CD4-positive, alpha-beta T cell (primary cell): Measurements from ENCODE around the gene ALDH2. TPM values are rescaled to one million over a fixed set of nuclear protein-coding genes. Genes with fewer than 3 reads are reported as not detected.
A peak's percentile ranks its signal among the peaks of the same experiment; 100 is the strongest.

ENCODE experiments used
- ATAC-seq: fragments of 200-7000 bp; cut with Tn5 transposase; one replicate; pipeline ENCODE4 v1.10.0; 2022; ENCODE audit warnings: mild to moderate bottlenecking; ENCODE audit not compliant: poor library complexity
- CTCF ChIA-PET: fragments of 350-600 bp; sonication (Branson Sonifier 250); formaldehyde crosslinking; loops from one replicate; lab custom pipeline; 2021; ENCODE audit warnings: antibody characterized with exemption, inconsistent platforms; lab: Charles Lee
- POLR2A ChIA-PET: fragments of 350-600 bp; sonication (Branson Sonifier 250); formaldehyde crosslinking; loops from one replicate; lab custom pipeline; 2021; ENCODE audit warnings: antibody characterized with exemption, inconsistent platforms; lab: Charles Lee
- DNase-seq, 14 experiments: peaks; one replicate each; pipeline ENCODE4 v3.0.0-alpha.2; 2013 to 2020; ENCODE audit warnings: mixed read lengths in 2 of 14
- H3K27ac ChIP-seq, 2 donors: one replicate each; pipeline versions ENCODE4 v1.5.1 to v1.7.0; 2013; ENCODE audit warnings: low read length in 2 of 2, low read depth in 1 of 2, mild to moderate bottlenecking in 1 of 2
- H3K27me3 ChIP-seq, 2 experiments: 1 replicate in 1 of 2; 2 replicates in 1 of 2; pipeline versions ENCODE4 v1.6.1 to v1.7.0; 2013; ENCODE audit warnings: low read length in 2 of 2, control low read depth in 1 of 2, mild to moderate bottlenecking in 1 of 2, moderate library complexity in 1 of 2; ENCODE audit not compliant: insufficient read depth in 2 of 2, control insufficient read depth in 1 of 2
- H3K36me3 ChIP-seq: one replicate; pipeline ENCODE4 v1.6.1; 2013; ENCODE audit warnings: low read length, control low read depth; ENCODE audit not compliant: insufficient read depth
- H3K4me1 ChIP-seq: one replicate; pipeline ENCODE4 v1.6.1; 2013; ENCODE audit warnings: low read length, control low read depth; ENCODE audit not compliant: insufficient read depth
- H3K4me3 ChIP-seq: one replicate; pipeline ENCODE4 v1.5.1; 2013; ENCODE audit warnings: mild to moderate bottlenecking, low read length, moderate library complexity
- H3K9me3 ChIP-seq, 2 experiments: 1 replicate in 1 of 2; 2 replicates in 1 of 2; pipeline versions ENCODE4 v1.6.1 to v1.7.0; 2013; ENCODE audit warnings: low read length in 2 of 2, mild to moderate bottlenecking in 2 of 2, control low read depth in 1 of 2, moderate library complexity in 1 of 2; ENCODE audit not compliant: control insufficient read depth in 1 of 2, insufficient read depth in 1 of 2
- H3K27ac Mint-ChIP-seq: one replicate; pipeline ENCODE4 v1.8.0; 2020; ENCODE audit warnings: mixed read lengths
- H3K27me3 Mint-ChIP-seq: one replicate; pipeline ENCODE4 v1.8.0; 2021; ENCODE audit warnings: mixed read lengths
- H3K36me3 Mint-ChIP-seq: one replicate; pipeline ENCODE4 v1.8.0; 2021; ENCODE audit warnings: low read depth, mixed read lengths
- H3K4me1 Mint-ChIP-seq: one replicate; pipeline ENCODE4 v1.8.0; 2021; ENCODE audit warnings: low read depth, mixed read lengths
- H3K4me3 Mint-ChIP-seq: one replicate; pipeline ENCODE4 v1.8.0; 2020; ENCODE audit warnings: mild to moderate bottlenecking, mixed read lengths
- H3K9me3 Mint-ChIP-seq: one replicate; pipeline ENCODE4 v1.8.0; 2020; ENCODE audit warnings: mixed read lengths
- CTCF ChIP-seq: fragments of 200-600 bp; IDR thresholded peaks from one replicate; pipeline ENCODE4 v1.8.0; 2022; ENCODE audit warnings: antibody characterized with exemption, mild to moderate bottlenecking
- intact Hi-C, 2 experiments: fragments of 100-400 bp; cut with DNase I in 1 of 2; cut with micrococcal nuclease in 1 of 2; formaldehyde crosslinking; loops; one replicate each; pipeline versions ENCODE4 v1.15.1 to v1.9.0; 2023 to 2025; cut with DNase I, micrococcal nuclease
- total RNA-seq, 174 experiments: library from RNA in 2 of 174; stranded (reverse) in 2 of 174; gene quantifications; one replicate each; pipeline ENCODE4 v1.2.3 and lab custom pipeline; 2021 to 2026

ALDH2 gene
- total RNA-seq, 2 experiments from 2014 or later: 2.0 to 2.1 TPM

- Mint-ChIP-seq H3K9me3 (no peaks in the 10 kb centered on the region), H3K36me3 (peaks cover 66% of the 10 kb centered on the region), H3K4me1 (no peaks in the 10 kb centered on the region), H3K4me3 (no peak overlapping the region), H3K27ac (no peak overlapping the region), H3K27me3 (no peaks in the 10 kb centered on the region)
- Histone ChIP-seq H3K36me3 (peaks cover 50% of the 10 kb centered on the region), H3K27me3 (no peaks in the 10 kb centered on the region), H3K9me3 (no peaks in the 10 kb centered on the region), H3K4me1 (no peaks in the 10 kb centered on the region), H3K4me3 (no peak overlapping the region), H3K27ac (no peak overlapping the region)
- ATAC-seq (no peak), DNase-seq (no peak)
- no peak for TF ChIP-seq CTCF
- intact Hi-C loops: no loop called here
- POLR2A ChIA-PET: no interaction called here
- CTCF ChIA-PET: no interaction called here
Observed at GRCh38 chr12:111748867-111749266, 17.9 kb upstream of the ALDH2 start.

- no peaks in the 10 kb centered on the region for H3K27me3 ChIP-seq
- no peak for TF ChIP-seq CTCF
- H3K4me3 ChIP-seq: no peak overlapping the region
- POLR2A ChIA-PET: no interaction called here
- peaks cover 61% of the 10 kb centered on the region for H3K36me3 Mint-ChIP-seq
- H3K4me3 Mint-ChIP-seq: no peak overlapping the region
- H3K4me1 ChIP-seq: no peaks in the 10 kb centered on the region
- intact Hi-C loops: no loop called here
- H3K27me3 Mint-ChIP-seq: no peaks in the 10 kb centered on the region
- DNase-seq (no peak), ATAC-seq (no peak)
- no peak overlapping the region for H3K27ac Mint-ChIP-seq
- no peaks in the 10 kb centered on the region for H3K9me3 Mint-ChIP-seq
- peaks cover 49% of the 10 kb centered on the region for H3K36me3 ChIP-seq
- no peaks in the 10 kb centered on the region for H3K4me1 Mint-ChIP-seq
- no peak overlapping the region for H3K27ac ChIP-seq
- H3K9me3 ChIP-seq: no peaks in the 10 kb centered on the region
- CTCF ChIA-PET: no interaction called here
Observed at GRCh38 chr12:111749391-111749790, 17.3 kb upstream of the ALDH2 start.

GRCh38 chr12:111753144-111753881 is 13.4 kb upstream of the ALDH2 start:
- H3K9me3 ChIP-seq: no peaks in the 10 kb centered on the region
- peaks cover 8% of the 10 kb centered on the region for H3K4me1 ChIP-seq
- no peak overlapping the region for H3K4me3 ChIP-seq
- CTCF ChIA-PET: no interaction called here
- POLR2A ChIA-PET: no interaction called here
- no peak overlapping the region for H3K4me3 Mint-ChIP-seq
- no peaks in the 10 kb centered on the region for H3K9me3 Mint-ChIP-seq
- DNase-seq (peak in 2 of 14 experiments; percentile 25 to 35), ATAC-seq (no peak)
- no peak overlapping the region for H3K27ac Mint-ChIP-seq
- intact Hi-C loops: no loop called here
- peaks cover 47% of the 10 kb centered on the region for H3K36me3 Mint-ChIP-seq
- H3K27ac ChIP-seq: no peak overlapping the region
- no peaks in the 10 kb centered on the region for H3K27me3 ChIP-seq
- TF ChIP-seq CTCF: no peak
- H3K27me3 Mint-ChIP-seq: no peaks in the 10 kb centered on the region
- H3K36me3 ChIP-seq: peaks cover 31% of the 10 kb centered on the region
- H3K4me1 Mint-ChIP-seq: no peaks in the 10 kb centered on the region
